Testis (tissue), 2 donors: ENCODE results near the gene MIA3.

Experiments used
- POLR2A ChIP-seq: fragments of 450-650 bp; IDR thresholded peaks from one replicate; pipeline ENCODE4 v1.6.1; 2017; ENCODE audit warnings: antibody characterized with exemption, mild to moderate bottlenecking, moderate library complexity
- TF ChIP-seq, protein P1 (sequence below), 3 experiments: fragments of 450-650 bp in 2 of 3; fragments of 200-600 bp in 1 of 3; sonication (generic) in 1 of 3; IDR thresholded peaks; one replicate each; pipeline ENCODE4 v1.5.1; 2016 to 2019; ENCODE audit warnings: antibody characterized with exemption in 3 of 3, mild to moderate bottlenecking in 2 of 3, moderate library complexity in 1 of 3

DNA sequence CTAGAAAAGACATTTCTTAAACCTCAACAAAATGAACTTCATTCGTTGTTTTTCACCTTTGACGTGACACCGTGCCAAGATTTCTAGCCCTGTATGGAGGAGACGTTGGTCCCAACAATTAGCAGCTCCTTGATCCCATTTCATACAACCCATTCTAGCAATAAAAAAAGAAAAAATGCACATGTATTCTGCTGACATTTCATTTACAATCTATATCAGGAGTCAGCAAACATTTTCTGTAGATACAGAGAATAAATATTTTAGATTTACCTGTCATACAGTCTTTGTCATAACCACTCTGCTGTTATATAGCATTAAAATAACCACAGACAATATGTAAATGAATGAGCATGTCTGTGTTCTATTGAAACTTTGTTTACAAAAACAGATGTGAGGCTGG, 21.2 kb upstream of the MIA3 start:
- TF ChIP-seq, protein P1, sequence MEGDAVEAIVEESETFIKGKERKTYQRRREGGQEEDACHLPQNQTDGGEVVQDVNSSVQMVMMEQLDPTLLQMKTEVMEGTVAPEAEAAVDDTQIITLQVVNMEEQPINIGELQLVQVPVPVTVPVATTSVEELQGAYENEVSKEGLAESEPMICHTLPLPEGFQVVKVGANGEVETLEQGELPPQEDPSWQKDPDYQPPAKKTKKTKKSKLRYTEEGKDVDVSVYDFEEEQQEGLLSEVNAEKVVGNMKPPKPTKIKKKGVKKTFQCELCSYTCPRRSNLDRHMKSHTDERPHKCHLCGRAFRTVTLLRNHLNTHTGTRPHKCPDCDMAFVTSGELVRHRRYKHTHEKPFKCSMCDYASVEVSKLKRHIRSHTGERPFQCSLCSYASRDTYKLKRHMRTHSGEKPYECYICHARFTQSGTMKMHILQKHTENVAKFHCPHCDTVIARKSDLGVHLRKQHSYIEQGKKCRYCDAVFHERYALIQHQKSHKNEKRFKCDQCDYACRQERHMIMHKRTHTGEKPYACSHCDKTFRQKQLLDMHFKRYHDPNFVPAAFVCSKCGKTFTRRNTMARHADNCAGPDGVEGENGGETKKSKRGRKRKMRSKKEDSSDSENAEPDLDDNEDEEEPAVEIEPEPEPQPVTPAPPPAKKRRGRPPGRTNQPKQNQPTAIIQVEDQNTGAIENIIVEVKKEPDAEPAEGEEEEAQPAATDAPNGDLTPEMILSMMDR (IDR thresholded peaks at IDR 0.05): no peak
- TF ChIP-seq POLR2A: no peak
